ENCODE measurements around the gene C20orf144. TPM values are rescaled to one million over a fixed set of nuclear protein-coding genes. Genes with fewer than 3 reads are reported as not detected.

The C20orf144 gene
- total and polyA plus RNA-seq, 9 of the 15 experiments (the other 6 are each of a cell fraction or from before 2014, with no cell fraction given): 0.04 to 0.23 (median 0.11) TPM; not detected in 2

GRCh38 chr20:33669873-33670640 lies 7.9 kb downstream of the C20orf144 start:
- H2AFZ ChIP-seq (ENCODE audit: low read depth, low read length): no peak overlapping the region
- ChIA-PET CTCF (ENCODE audit: low intra/inter-chr PET ratio) (no interaction called here), POLR2A (interaction anchor here (0.6 to 1.6 kb wide), 6 partner anchors 10 to 367 kb away, joined by 3 to 6 read pairs (median 4); no protein-coding TSS in a partner anchor)
- H3K36me3 ChIP-seq (ENCODE audit: control insufficient read depth, insufficient read depth, low read length): peaks cover 54% of the 10 kb centered on the region
- H4K20me1 ChIP-seq (replicated peaks; ENCODE audit: control insufficient read depth, insufficient read depth, low read length): peaks cover 7% of the 10 kb centered on the region; the same call in 1 of the 2 replicates
- TF ChIP-seq ZEB2 (IDR thresholded peaks at IDR 0.05) (no peak), KLF10 (CRISPR knock-in tag; IDR thresholded peaks at IDR 0.05) (no peak)
- intact Hi-C loops (cut with micrococcal nuclease): no loop called here
- H3K79me2 ChIP-seq (ENCODE audit: control insufficient read depth, insufficient read depth, low read length): peaks cover 34% of the 10 kb centered on the region
- peaks cover 5% of the 10 kb centered on the region for H3K9me1 ChIP-seq (ENCODE audit: control insufficient read depth, insufficient read depth, low read length)
- ATAC-seq: no peak
- H3K9me3 ChIP-seq (replicated peaks; ENCODE audit: control insufficient read depth, insufficient read depth, low read depth, low read length): no peaks in the 10 kb centered on the region
- BruUV-seq (replicated peaks): no TSS peak
- no peak overlapping the region for H3K4me3 ChIP-seq
- WGBS (ENCODE audit: insufficient coverage, low coverage, missing lambda C conversion rate): 92% methylated on average over 12 of the region's 13 CpGs
- no peak for DNase-seq (ENCODE audit: extremely low read depth in 1 of 4, low spot score in 3 of 4)
- peak overlapping the region in 1 of 2 experiments; percentile 66; a peak in 1 of 4 replicates for H3K9ac ChIP-seq (ENCODE audit: insufficient read depth in 1 of 2, low read depth in 2 of 2, low read length in 2 of 2)
- H3K4me1 ChIP-seq (replicated peaks in 1 of 2; ENCODE audit: control insufficient read depth in 2 of 2, insufficient read depth in 2 of 2, low read length in 2 of 2): peaks cover 21 to 61% of the 10 kb centered on the region in 2 experiments
- no peaks in the 10 kb centered on the region for H3K27me3 ChIP-seq (ENCODE audit: control insufficient read depth in 2 of 2, insufficient read depth in 2 of 2, low read length in 2 of 2)
- no peak overlapping the region for H3K4me2 ChIP-seq (ENCODE audit: insufficient read depth, low read length)
- FAIRE-seq: no peak
- H3K27ac ChIP-seq (ENCODE audit: extremely low read depth, low read depth, low read length): no peak overlapping the region; the same call in 2 of the 3 replicates
- in situ Hi-C loops (cut with MboI): loop anchor here (5.0 kb wide), 1 partner anchor 57 kb away; no protein-coding TSS in a partner anchor

- ATAC-seq (no peak), DNase-seq (ENCODE audit: extremely low read depth in 1 of 4, low spot score in 3 of 4) (no peak), FAIRE-seq (no peak)
- H3K27me3 ChIP-seq (ENCODE audit: control insufficient read depth in 2 of 2, insufficient read depth in 2 of 2, low read length in 2 of 2): no peaks in the 10 kb centered on the region
- peaks cover 7% of the 10 kb centered on the region; the same call in 1 of the 2 replicates for H4K20me1 ChIP-seq (replicated peaks; ENCODE audit: control insufficient read depth, insufficient read depth, low read length)
- ChIA-PET CTCF (ENCODE audit: low intra/inter-chr PET ratio) (no interaction called here), POLR2A (interaction anchor here (0.7 to 1.6 kb wide), 5 partner anchors 9 to 236 kb away, joined by 3 to 4 read pairs (median 3); no protein-coding TSS in a partner anchor)
- intact Hi-C loops (cut with micrococcal nuclease): no loop called here
- no peak overlapping the region for H3K27ac ChIP-seq (ENCODE audit: extremely low read depth, low read depth, low read length)
- no peak overlapping the region for H2AFZ ChIP-seq (ENCODE audit: low read depth, low read length)
- in situ Hi-C loops (cut with MboI): no loop called here
- no peaks in the 10 kb centered on the region for H3K9me3 ChIP-seq (replicated peaks; ENCODE audit: control insufficient read depth, insufficient read depth, low read depth, low read length)
- peaks cover 34% of the 10 kb centered on the region for H3K79me2 ChIP-seq (ENCODE audit: control insufficient read depth, insufficient read depth, low read length)
- WGBS (ENCODE audit: insufficient coverage, low coverage, missing lambda C conversion rate): 92% methylated on average over 6 of the region's 6 CpGs
- no peak overlapping the region for H3K4me3 ChIP-seq
- peaks cover 5% of the 10 kb centered on the region for H3K9me1 ChIP-seq (ENCODE audit: control insufficient read depth, insufficient read depth, low read length)
- peaks cover 55% of the 10 kb centered on the region for H3K36me3 ChIP-seq (ENCODE audit: control insufficient read depth, insufficient read depth, low read length)
- peaks cover 22 to 62% of the 10 kb centered on the region in 2 experiments for H3K4me1 ChIP-seq (replicated peaks in 1 of 2; ENCODE audit: control insufficient read depth in 2 of 2, insufficient read depth in 2 of 2, low read length in 2 of 2)
- no peak overlapping the region for H3K4me2 ChIP-seq (ENCODE audit: insufficient read depth, low read length)
- no TSS peak for BruUV-seq (replicated peaks)
- H3K9ac ChIP-seq (ENCODE audit: insufficient read depth in 1 of 2, low read depth in 2 of 2, low read length in 2 of 2): peak overlapping the region in 1 of 2 experiments; percentile 66; a peak in 1 of 4 replicates
- TF ChIP-seq VEZF1 (CRISPR knock-in tag; IDR thresholded peaks at IDR 0.05) (no peak), YBX1 (IDR thresholded peaks at IDR 0.05) (no peak), MECOM (CRISPR knock-in tag; IDR thresholded peaks at IDR 0.05) (no peak), TCF3 (CRISPR knock-in tag; IDR thresholded peaks at IDR 0.05) (no peak), BHLHE40 (IDR thresholded peaks at IDR 0.05; ENCODE audit: low read length) (no peak), ZBED1 (IDR thresholded peaks at IDR 0.05) (no peak), TRIM24 (IDR thresholded peaks at IDR 0.05) (no peak), ZNF644 (tag; IDR thresholded peaks at IDR 0.05; ENCODE audit: low read depth) (no peak), NRF1 (conservative IDR thresholded peaks at IDR 0.05 in 1 of 2, IDR thresholded peaks at IDR 0.05 in 1 of 2) (no peak), ELF4 (CRISPR knock-in tag; IDR thresholded peaks at IDR 0.05) (no peak)
Measured at GRCh38 chr20:33670715-33671499, 8.8 kb downstream of the C20orf144 start.

All from K562 (cell line).